H9 (cell line): ENCODE data around the gene GLYR1. TPM values are rescaled to one million over a fixed set of nuclear protein-coding genes. Genes with fewer than 3 reads are reported as not detected.

Experiments
- DNase-seq: peaks from one replicate; pipeline ENCODE4 v3.0.0-alpha.2; 2017
- H2AFZ ChIP-seq: one replicate; pipeline ENCODE4 v1.6.1; 2013; ENCODE audit warnings: mild to moderate bottlenecking, low read length, control low read depth, moderate library complexity
- H2AK5ac ChIP-seq: 2 replicates; pipeline ENCODE4 v1.6.1; 2013; ENCODE audit warnings: low read length, control low read depth, mixed read lengths; ENCODE audit not compliant: insufficient read length
- H2BK120ac ChIP-seq: one replicate; pipeline ENCODE4 v1.6.1; 2013; ENCODE audit warnings: low read depth, mild to moderate bottlenecking, low read length, control low read depth, inconsistent platforms; ENCODE audit not compliant: poor library complexity, severe bottlenecking
- H2BK12ac ChIP-seq: 2 replicates; pipeline ENCODE4 v1.6.1; 2013; ENCODE audit warnings: low read length, control low read depth, mixed read lengths, low read depth; ENCODE audit not compliant: insufficient read length
- H2BK15ac ChIP-seq: 2 replicates; pipeline ENCODE4 v1.6.1; 2013; ENCODE audit warnings: low read depth, low read length, control low read depth
- H2BK20ac ChIP-seq: one replicate; pipeline ENCODE4 v1.6.1; 2013; ENCODE audit warnings: low read depth, mild to moderate bottlenecking, low read length, control low read depth, inconsistent platforms; ENCODE audit not compliant: poor library complexity, severe bottlenecking
- H2BK5ac ChIP-seq: 2 replicates; pipeline ENCODE4 v1.6.1; 2013; ENCODE audit warnings: low read length, control low read depth, mixed read lengths; ENCODE audit not compliant: insufficient read length
- H3K14ac ChIP-seq: 2 replicates; pipeline ENCODE4 v1.6.1; 2013; ENCODE audit warnings: low read length, control low read depth; ENCODE audit not compliant: insufficient read depth
- H3K18ac ChIP-seq: 2 replicates; pipeline ENCODE4 v1.6.1; 2013; ENCODE audit warnings: low read depth, mild to moderate bottlenecking, mixed read lengths, low read length, control low read depth; ENCODE audit not compliant: insufficient read length
- H3K23ac ChIP-seq: 2 replicates; pipeline ENCODE4 v1.6.1; 2013; ENCODE audit warnings: low read length, control low read depth, mixed read lengths, low read depth; ENCODE audit not compliant: insufficient read length
- H3K23me2 ChIP-seq: 2 replicates; pipeline ENCODE4 v1.6.1; 2013; ENCODE audit warnings: low read depth, mild to moderate bottlenecking, mixed read lengths, low read length, control low read depth; ENCODE audit not compliant: insufficient read length, poor library complexity, severe bottlenecking
- H3K27ac ChIP-seq: 2 replicates; pipeline ENCODE4 v1.5.1; 2013; ENCODE audit warnings: low read length, control low read depth, mixed read lengths, low read depth; ENCODE audit not compliant: insufficient read length
- H3K27me3 ChIP-seq: 2 replicates; pipeline ENCODE4 v1.6.1; 2013; ENCODE audit warnings: low read length, control low read depth, inconsistent platforms; ENCODE audit not compliant: insufficient read depth
- H3K4ac ChIP-seq: 2 replicates; pipeline ENCODE4 v1.6.1; 2013; ENCODE audit warnings: low read depth, mild to moderate bottlenecking, control low read depth, inconsistent platforms, low read length, moderate library complexity
- H3K4me1 ChIP-seq: 2 replicates; pipeline ENCODE4 v1.6.1; 2013; ENCODE audit warnings: low read length, control low read depth, inconsistent platforms; ENCODE audit not compliant: insufficient read depth
- H3K4me2 ChIP-seq: 2 replicates; pipeline ENCODE4 v1.6.1; 2013; ENCODE audit warnings: low read length, control low read depth, mixed read lengths; ENCODE audit not compliant: insufficient read length, insufficient read depth
- H3K56ac ChIP-seq: 2 replicates; pipeline ENCODE4 v1.6.1; 2013; ENCODE audit warnings: low read depth, mild to moderate bottlenecking, mixed read lengths, low read length, control low read depth; ENCODE audit not compliant: insufficient read length
- H3K79me1 ChIP-seq: 2 replicates; pipeline ENCODE4 v1.6.1; 2013; ENCODE audit warnings: low read depth, mild to moderate bottlenecking, moderate library complexity, low read length, control low read depth, inconsistent platforms; ENCODE audit not compliant: insufficient read depth, poor library complexity, severe bottlenecking
- H3K79me2 ChIP-seq: 2 replicates; pipeline ENCODE4 v1.6.1; 2013; ENCODE audit warnings: low read length, control low read depth, inconsistent platforms; ENCODE audit not compliant: insufficient read depth
- H3K9ac ChIP-seq: 2 replicates; pipeline ENCODE4 v1.6.1; 2013; ENCODE audit warnings: low read length, control low read depth, mixed read lengths; ENCODE audit not compliant: insufficient read length; ENCODE audit errors: extremely low read depth
- H3K9me3 ChIP-seq: one replicate; pipeline ENCODE4 v1.6.1; 2013; ENCODE audit warnings: low read depth, low read length, inconsistent platforms; ENCODE audit not compliant: control insufficient read depth
- H3T11ph ChIP-seq: one replicate; pipeline ENCODE4 v1.6.1; 2013; ENCODE audit warnings: mild to moderate bottlenecking, low read length, control low read depth, inconsistent platforms
- H4K20me1 ChIP-seq: one replicate; pipeline ENCODE4 v1.6.1; 2013; ENCODE audit not compliant: control insufficient read depth, insufficient read length, insufficient read depth
- H4K5ac ChIP-seq: 2 replicates; pipeline ENCODE4 v1.6.1; 2013; ENCODE audit warnings: low read depth, mild to moderate bottlenecking, mixed read lengths, low read length, control low read depth; ENCODE audit not compliant: insufficient read length
- H4K8ac ChIP-seq: replicated peaks from 2 replicates; pipeline ENCODE4 v1.6.1; 2013; ENCODE audit warnings: low read length, control low read depth, mixed read lengths, low read depth; ENCODE audit not compliant: insufficient read length
- H4K91ac ChIP-seq: 2 replicates; pipeline ENCODE4 v1.6.1; 2013; ENCODE audit warnings: low read depth, mild to moderate bottlenecking, moderate library complexity, mixed read lengths, low read length, control low read depth; ENCODE audit not compliant: insufficient read length
- H3K27ac Mint-ChIP-seq, 3 experiments: 2 replicates in 2 of 3; 3 replicates in 1 of 3; pipeline ENCODE4 v1.8.0; 2020 to 2021; ENCODE audit warnings: mixed read lengths in 3 of 3, mild to moderate bottlenecking in 1 of 3, moderate library complexity in 1 of 3
- H3K27me3 Mint-ChIP-seq: 2 replicates; pipeline ENCODE4 v1.8.0; 2021; ENCODE audit warnings: low read depth, mild to moderate bottlenecking, moderate library complexity, mixed read lengths
- H3K36me3 Mint-ChIP-seq, 3 experiments: 2 replicates in 2 of 3; 3 replicates in 1 of 3; pipeline ENCODE4 v1.8.0; 2020 to 2021; ENCODE audit warnings: low read depth in 3 of 3, mixed read lengths in 3 of 3; ENCODE audit not compliant: insufficient read depth in 1 of 3
- H3K4me1 Mint-ChIP-seq, 2 experiments: 2 replicates each; pipeline ENCODE4 v1.8.0; 2020; ENCODE audit warnings: mixed read lengths in 2 of 2
- H3K4me3 Mint-ChIP-seq, 2 experiments: 2 replicates in 1 of 2; 3 replicates in 1 of 2; pipeline ENCODE4 v1.8.0; 2020 to 2021; ENCODE audit warnings: mild to moderate bottlenecking in 2 of 2, mixed read lengths in 2 of 2, moderate library complexity in 1 of 2
- H3K9me3 Mint-ChIP-seq, 2 experiments: 2 replicates in 1 of 2; 3 replicates in 1 of 2; pipeline ENCODE4 v1.8.0; 2020; ENCODE audit warnings: mild to moderate bottlenecking in 2 of 2, mixed read lengths in 2 of 2, moderate library complexity in 1 of 2
- CTCF ChIP-seq: fragments of 200-600 bp; sonication (generic); conservative IDR thresholded peaks from 3 replicates; pipeline ENCODE4 v1.8.0; 2021; ENCODE audit warnings: antibody characterized with exemption, mild to moderate bottlenecking
- whole genome bisulfite sequencing: extraction: QIAGEN DNeasy Blood & Tissue Kit; methylation state at CpG from one replicate; pipeline ENCODE4 v1.1.7; 2013; ENCODE audit warnings: missing lambda C conversion rate, low lambda C conversion rate, mixed read lengths; ENCODE audit not compliant: insufficient read length; ENCODE audit errors: extremely low coverage; 5-methylcytosine and 5-hydroxymethylcytosine counted together
- total RNA-seq: library from RNA; stranded (reverse); gene quantifications from 2 replicates; pipeline ENCODE4 v1.2.1, GENCODE V29; 2021

GLYR1 gene
- total RNA-seq, 1 experiment from 2014 or later = 114 TPM

- no peak for DNase-seq
- no peak overlapping the region for H2BK120ac ChIP-seq
- no peak overlapping the region for H3K23ac ChIP-seq
- H4K20me1 ChIP-seq = no peaks in the 10 kb centered on the region
- no peak overlapping the region for H2AK5ac ChIP-seq
- no peak overlapping the region for H3K9ac ChIP-seq
- no peaks in the 10 kb centered on the region for H3K9me3 Mint-ChIP-seq
- H3K4me1 ChIP-seq = no peaks in the 10 kb centered on the region
- H3K79me2 ChIP-seq = no peaks in the 10 kb centered on the region
- H4K5ac ChIP-seq = no peak overlapping the region
- H2BK12ac ChIP-seq = no peak overlapping the region
- no peak overlapping the region for H3K4me3 Mint-ChIP-seq
- no peak overlapping the region for H4K8ac ChIP-seq
- no peak overlapping the region for H3K4me2 ChIP-seq
- H3K79me1 ChIP-seq = no peaks in the 10 kb centered on the region
- no peak overlapping the region for H3K56ac ChIP-seq
- WGBS = no CpG with 5 or more reads among the region's 16 CpGs
- no peak overlapping the region for H2BK20ac ChIP-seq
- H3K27ac ChIP-seq = no peak overlapping the region
- no peaks in the 10 kb centered on the region for H3K4me1 Mint-ChIP-seq
- no peak overlapping the region for H3T11ph ChIP-seq
- H3K18ac ChIP-seq = no peak overlapping the region
- H3K27ac Mint-ChIP-seq = peak overlapping the region in 1 of 3 experiments; percentile 47; a peak in 1 of 7 replicates
- no peak overlapping the region for H3K14ac ChIP-seq
- TF ChIP-seq CTCF = peak; percentile 32; the same call in 2 of the 3 replicates
- no peaks in the 10 kb centered on the region for H3K9me3 ChIP-seq
- H2BK15ac ChIP-seq = no peak overlapping the region
- no peak overlapping the region for H2BK5ac ChIP-seq
- no peak overlapping the region for H3K4ac ChIP-seq
- H3K27me3 Mint-ChIP-seq = no peaks in the 10 kb centered on the region
- no peaks in the 10 kb centered on the region for H3K23me2 ChIP-seq
- peaks cover 33 to 86% (median 71%) of the 10 kb centered on the region in 3 experiments; a peak in 6 of 7 replicates for H3K36me3 Mint-ChIP-seq
- no peak overlapping the region for H2AFZ ChIP-seq
- no peak overlapping the region for H4K91ac ChIP-seq
- H3K27me3 ChIP-seq = no peaks in the 10 kb centered on the region
These were observed 32.4 kb downstream of the GLYR1 start for GRCh38 chr16:4814542-4815173.
